Measurements from ENCODE around the gene RALGDS.

Gene RALGDS

GRCh38 chr9:133122935-133123611, 2.0 kb upstream of the RALGDS start:
- peaks cover 38% of the 10 kb centered on the region for H3K4me1 ChIP-seq (ENCODE audit: control insufficient read depth, insufficient read depth, low read length, unreplicated experiment)
- H3K79me2 ChIP-seq (ENCODE audit: control insufficient read depth, insufficient read depth, low read length, unreplicated experiment) = no peaks in the 10 kb centered on the region
- H3K27me3 ChIP-seq (ENCODE audit: insufficient read depth, low read length) = no peaks in the 10 kb centered on the region
- no peaks in the 10 kb centered on the region for H3K36me3 ChIP-seq (ENCODE audit: insufficient read depth, low read length)
- no peak overlapping the region for H2AFZ ChIP-seq (ENCODE audit: low read length, unreplicated experiment)
- no peak overlapping the region for H3K4me3 ChIP-seq (ENCODE audit: low read depth, low read length)
- H3K27ac ChIP-seq (ENCODE audit: low read depth, low read length) = no peak overlapping the region

GRCh38 chr9:133122605-133122934, 1.5 kb upstream of the RALGDS start:
- H3K27ac ChIP-seq (ENCODE audit: low read depth, low read length) = no peak overlapping the region

GRCh38 chr9:133121915-133122550, 993 bp upstream of the RALGDS start:
- no peak overlapping the region for H3K27ac ChIP-seq (ENCODE audit: low read depth, low read length)
- no peaks in the 10 kb centered on the region for H3K79me2 ChIP-seq (ENCODE audit: control insufficient read depth, insufficient read depth, low read length, unreplicated experiment)
- H2AFZ ChIP-seq (ENCODE audit: low read length, unreplicated experiment) = no peak overlapping the region
- H3K4me3 ChIP-seq (ENCODE audit: low read depth, low read length) = no peak overlapping the region
- H3K27me3 ChIP-seq (ENCODE audit: insufficient read depth, low read length) = no peaks in the 10 kb centered on the region
- H3K36me3 ChIP-seq (ENCODE audit: insufficient read depth, low read length) = no peaks in the 10 kb centered on the region
- peaks cover 38% of the 10 kb centered on the region for H3K4me1 ChIP-seq (ENCODE audit: control insufficient read depth, insufficient read depth, low read length, unreplicated experiment)

More at GRCh38 chr9:133122605-133122934, 1.5 kb upstream of the RALGDS start:
- Histone ChIP-seq H3K79me2 (ENCODE audit: control insufficient read depth, insufficient read depth, low read length, unreplicated experiment) (no peaks in the 10 kb centered on the region), H3K4me1 (ENCODE audit: control insufficient read depth, insufficient read depth, low read length, unreplicated experiment) (peaks cover 38% of the 10 kb centered on the region), H3K4me3 (ENCODE audit: low read depth, low read length) (no peak overlapping the region), H3K36me3 (ENCODE audit: insufficient read depth, low read length) (no peaks in the 10 kb centered on the region), H2AFZ (ENCODE audit: low read length, unreplicated experiment) (no peak overlapping the region), H3K27me3 (ENCODE audit: insufficient read depth, low read length) (no peaks in the 10 kb centered on the region)

- Histone ChIP-seq H3K4me1 (ENCODE audit: control insufficient read depth, insufficient read depth, low read length, unreplicated experiment) (peaks cover 29% of the 10 kb centered on the region), H3K36me3 (ENCODE audit: insufficient read depth, low read length) (no peaks in the 10 kb centered on the region), H3K79me2 (ENCODE audit: control insufficient read depth, insufficient read depth, low read length, unreplicated experiment) (no peaks in the 10 kb centered on the region), H3K27ac (ENCODE audit: low read depth, low read length) (no peak overlapping the region), H2AFZ (ENCODE audit: low read length, unreplicated experiment) (no peak overlapping the region), H3K4me3 (ENCODE audit: low read depth, low read length) (peak overlapping the region; percentile 81), H3K27me3 (ENCODE audit: insufficient read depth, low read length) (no peaks in the 10 kb centered on the region)
Observed at GRCh38 chr9:133120501-133121197, 391 bp downstream of the RALGDS start.

DNA sequence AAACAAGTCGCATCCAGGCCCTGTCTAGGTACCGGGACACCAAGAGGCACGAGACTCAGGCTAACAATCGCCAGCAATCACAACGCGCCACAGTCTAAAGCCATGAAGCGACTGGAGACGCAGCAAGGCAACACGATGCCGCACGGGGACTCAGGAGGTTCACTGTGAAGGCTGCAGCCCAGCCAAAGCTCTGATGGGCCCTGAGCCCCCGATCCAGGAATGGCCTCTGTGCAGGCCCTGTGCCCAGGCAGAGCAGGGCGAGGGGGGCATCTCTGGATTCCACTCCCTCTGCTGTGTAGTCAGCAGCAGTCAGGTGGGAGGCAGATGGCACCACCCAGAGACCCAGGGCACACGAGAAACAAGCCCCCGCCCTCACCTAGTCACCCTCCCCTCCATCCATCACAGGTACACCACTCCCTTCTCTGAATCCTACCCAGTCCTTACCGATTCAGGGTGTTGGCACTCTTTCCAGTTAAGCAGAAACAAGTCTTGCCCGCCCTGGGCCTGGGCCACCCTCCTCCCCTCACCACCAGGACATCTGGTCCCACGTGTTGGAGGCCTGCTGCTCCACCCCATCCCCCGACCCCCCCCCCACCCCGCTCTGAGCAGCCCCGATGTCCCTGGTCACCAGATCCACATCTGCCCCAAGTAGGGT, 1.1 kb downstream of the RALGDS start:
- Histone ChIP-seq H3K27me3 (ENCODE audit: insufficient read depth, low read length) (no peaks in the 10 kb centered on the region), H3K4me3 (ENCODE audit: low read depth, low read length) (peak overlapping the region; percentile 81), H2AFZ (ENCODE audit: low read length, unreplicated experiment) (no peak overlapping the region), H3K27ac (ENCODE audit: low read depth, low read length) (no peak overlapping the region), H3K4me1 (ENCODE audit: control insufficient read depth, insufficient read depth, low read length, unreplicated experiment) (peaks cover 29% of the 10 kb centered on the region), H3K36me3 (ENCODE audit: insufficient read depth, low read length) (no peaks in the 10 kb centered on the region), H3K79me2 (ENCODE audit: control insufficient read depth, insufficient read depth, low read length, unreplicated experiment) (peaks cover 5% of the 10 kb centered on the region)

- Histone ChIP-seq H3K27ac (ENCODE audit: low read depth, low read length) (no peak overlapping the region), H3K4me3 (ENCODE audit: low read depth, low read length) (peak overlapping the region; percentile 25; the same call in 1 of the 2 replicates), H3K36me3 (ENCODE audit: insufficient read depth, low read length) (no peaks in the 10 kb centered on the region), H3K27me3 (ENCODE audit: insufficient read depth, low read length) (no peaks in the 10 kb centered on the region), H3K4me1 (ENCODE audit: control insufficient read depth, insufficient read depth, low read length, unreplicated experiment) (peaks cover 31% of the 10 kb centered on the region), H3K79me2 (ENCODE audit: control insufficient read depth, insufficient read depth, low read length, unreplicated experiment) (peaks cover 5% of the 10 kb centered on the region), H2AFZ (ENCODE audit: low read length, unreplicated experiment) (no peak overlapping the region)
Observed at GRCh38 chr9:133119103-133119845, 1.8 kb downstream of the RALGDS start.

DNA sequence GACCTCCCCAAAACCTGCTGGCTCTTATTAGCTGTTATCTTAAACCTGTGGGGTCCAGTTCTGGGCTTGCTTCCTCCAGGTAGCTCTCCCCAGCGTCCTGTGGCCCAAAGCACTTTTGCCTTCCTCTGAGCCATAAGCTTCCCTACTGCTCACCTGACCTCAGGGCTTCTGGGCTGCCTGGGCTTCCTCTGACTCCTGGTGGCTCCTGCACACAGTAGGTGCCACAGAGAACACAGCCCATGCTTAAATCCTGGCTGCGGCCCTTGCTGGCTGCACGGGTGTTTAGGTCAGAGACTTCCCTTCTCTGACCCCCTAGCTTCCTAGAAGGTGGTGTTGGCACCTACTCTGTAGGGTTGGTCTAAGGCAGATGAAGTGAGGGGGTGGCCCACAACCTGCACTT, 2.5 kb downstream of the RALGDS start:
- no peaks in the 10 kb centered on the region for H3K36me3 ChIP-seq (ENCODE audit: insufficient read depth, low read length)
- H3K4me3 ChIP-seq (ENCODE audit: low read depth, low read length) = no peak overlapping the region
- H3K27ac ChIP-seq (ENCODE audit: low read depth, low read length) = no peak overlapping the region
- no peak overlapping the region for H2AFZ ChIP-seq (ENCODE audit: low read length, unreplicated experiment)
- H3K4me1 ChIP-seq (ENCODE audit: control insufficient read depth, insufficient read depth, low read length, unreplicated experiment) = peaks cover 37% of the 10 kb centered on the region
- no peaks in the 10 kb centered on the region for H3K27me3 ChIP-seq (ENCODE audit: insufficient read depth, low read length)
- peaks cover 5% of the 10 kb centered on the region for H3K79me2 ChIP-seq (ENCODE audit: control insufficient read depth, insufficient read depth, low read length, unreplicated experiment)

DNA sequence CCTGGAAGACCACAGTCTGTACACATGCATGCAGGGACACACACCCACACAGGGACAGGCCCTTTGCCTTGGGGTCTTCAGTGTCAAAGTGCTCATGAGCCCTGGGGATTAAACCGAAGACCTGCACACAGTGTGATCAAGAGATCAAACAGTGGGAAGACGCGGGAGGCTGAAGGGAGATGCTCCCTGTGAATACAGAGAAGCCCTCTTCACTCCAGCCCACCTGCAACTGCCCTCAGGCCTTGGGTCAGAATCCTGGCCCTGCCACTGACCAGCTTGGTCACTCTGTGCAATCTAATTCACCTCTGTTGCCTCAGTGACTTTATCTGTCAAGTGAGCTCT, 2.9 kb downstream of the RALGDS start:
- H3K27ac ChIP-seq (ENCODE audit: low read depth, low read length) = no peak overlapping the region
- H3K27me3 ChIP-seq (ENCODE audit: insufficient read depth, low read length) = no peaks in the 10 kb centered on the region
- H3K4me3 ChIP-seq (ENCODE audit: low read depth, low read length) = no peak overlapping the region
- H3K4me1 ChIP-seq (ENCODE audit: control insufficient read depth, insufficient read depth, low read length, unreplicated experiment) = peaks cover 37% of the 10 kb centered on the region
- H3K79me2 ChIP-seq (ENCODE audit: control insufficient read depth, insufficient read depth, low read length, unreplicated experiment) = peaks cover 5% of the 10 kb centered on the region
- no peak overlapping the region for H2AFZ ChIP-seq (ENCODE audit: low read length, unreplicated experiment)
- no peaks in the 10 kb centered on the region for H3K36me3 ChIP-seq (ENCODE audit: insufficient read depth, low read length)

GRCh38 chr9:133117271-133118178, 3.5 kb downstream of the RALGDS start:
- no peak overlapping the region for H3K27ac ChIP-seq (ENCODE audit: low read depth, low read length)
- H3K4me1 ChIP-seq (ENCODE audit: control insufficient read depth, insufficient read depth, low read length, unreplicated experiment) = peaks cover 38% of the 10 kb centered on the region

More at GRCh38 chr9:133117271-133118178, 3.5 kb downstream of the RALGDS start:
- no peak overlapping the region for H2AFZ ChIP-seq (ENCODE audit: low read length, unreplicated experiment)
- no peak overlapping the region for H3K4me3 ChIP-seq (ENCODE audit: low read depth, low read length)
- H3K27me3 ChIP-seq (ENCODE audit: insufficient read depth, low read length) = no peaks in the 10 kb centered on the region
- H3K36me3 ChIP-seq (ENCODE audit: insufficient read depth, low read length) = no peaks in the 10 kb centered on the region
- H3K79me2 ChIP-seq (ENCODE audit: control insufficient read depth, insufficient read depth, low read length, unreplicated experiment) = peaks cover 5% of the 10 kb centered on the region

All from ACC112 (cell line).